Measurements from ENCODE around the gene CAB39.

The CAB39 gene

GRCh38 chr2:230861552-230862255 is 149.1 kb downstream of the CAB39 start:
- H2AFZ ChIP-seq (ENCODE audit: low read depth, low read length): no peak overlapping the region
- TF ChIP-seq CTCF (IDR thresholded peaks at IDR 0.05; ENCODE audit: borderline replicate concordance, extremely low read depth, low read length, poor library complexity, severe bottlenecking) (no peak), EZH2 (IDR thresholded peaks at IDR 0.05; ENCODE audit: borderline replicate concordance, low read depth, low read length, severe bottlenecking) (no peak)

GRCh38 chr2:230862292-230862691 is 149.7 kb downstream of the CAB39 start:
- ATAC-seq (ENCODE audit: insufficient read depth, low read depth): no peak
- H3K4me1 ChIP-seq (ENCODE audit: insufficient read depth, low read length): peaks cover 30% of the 10 kb centered on the region

More at GRCh38 chr2:230861552-230862255, 149.1 kb downstream of the CAB39 start:
- Histone ChIP-seq H3K4me3 (ENCODE audit: low read depth in 1 of 2, low read length in 2 of 2) (no peak overlapping the region), H3K9me3 (ENCODE audit: insufficient read depth, low read length, severe bottlenecking) (no peaks in the 10 kb centered on the region), H3K79me2 (ENCODE audit: insufficient read depth, low read length) (peaks cover 9% of the 10 kb centered on the region), H3K36me3 (ENCODE audit: insufficient read depth, low read length) (no peaks in the 10 kb centered on the region; the same call in 1 of the 2 replicates), H3K27me3 (ENCODE audit: insufficient read depth, low read length, poor library complexity) (peaks cover 8% of the 10 kb centered on the region), H3K4me1 (ENCODE audit: insufficient read depth, low read length) (peaks cover 25% of the 10 kb centered on the region), H3K4me2 (ENCODE audit: insufficient read depth, low read length) (no peak overlapping the region), H3K27ac (ENCODE audit: low read length) (no peak overlapping the region), H4K20me1 (ENCODE audit: insufficient read depth, low read length) (peaks cover 5% of the 10 kb centered on the region), H3K9ac (ENCODE audit: low read depth, low read length) (no peak overlapping the region)
- ATAC-seq (ENCODE audit: insufficient read depth, low read depth): no peak
- DNase-seq: no peak

DNA sequence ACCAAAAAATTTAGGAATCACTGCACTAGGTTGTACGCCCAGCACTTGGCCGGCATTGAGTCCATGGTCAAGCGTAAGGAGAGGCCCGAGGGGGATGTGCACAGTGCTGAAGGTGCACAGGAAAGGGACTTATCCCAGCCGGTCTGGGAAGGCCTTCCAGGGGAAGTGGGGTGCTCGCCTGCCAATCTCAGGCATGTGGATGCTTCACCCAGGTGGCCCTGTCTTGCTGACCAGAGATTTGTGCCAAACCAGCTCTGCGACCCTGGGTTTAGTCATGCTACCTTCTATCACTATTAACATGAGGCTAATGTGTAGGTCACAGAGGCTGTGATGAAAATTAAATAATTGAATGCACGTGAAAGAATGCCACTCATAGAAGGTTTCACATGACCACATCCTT is 150.4 kb downstream of the CAB39 start:
- Histone ChIP-seq H3K9ac (ENCODE audit: low read depth, low read length) (no peak overlapping the region), H3K79me2 (ENCODE audit: insufficient read depth, low read length) (peaks cover 12% of the 10 kb centered on the region), H4K20me1 (ENCODE audit: insufficient read depth, low read length) (peaks cover 13% of the 10 kb centered on the region), H2AFZ (ENCODE audit: low read depth, low read length) (no peak overlapping the region), H3K4me3 (ENCODE audit: low read depth in 1 of 2, low read length in 2 of 2) (no peak overlapping the region), H3K4me2 (ENCODE audit: insufficient read depth, low read length) (no peak overlapping the region), H3K9me3 (ENCODE audit: insufficient read depth, low read length, severe bottlenecking) (no peaks in the 10 kb centered on the region), H3K36me3 (ENCODE audit: insufficient read depth, low read length) (no peaks in the 10 kb centered on the region; the same call in 1 of the 2 replicates), H3K4me1 (ENCODE audit: insufficient read depth, low read length) (peaks cover 38% of the 10 kb centered on the region), H3K27me3 (ENCODE audit: insufficient read depth, low read length, poor library complexity) (peaks cover 8% of the 10 kb centered on the region), H3K27ac (ENCODE audit: low read length) (no peak overlapping the region)
- ATAC-seq (ENCODE audit: insufficient read depth, low read depth) (no peak), DNase-seq (no peak)
- TF ChIP-seq EZH2 (IDR thresholded peaks at IDR 0.05; ENCODE audit: borderline replicate concordance, low read depth, low read length, severe bottlenecking) (no peak), CTCF (IDR thresholded peaks at IDR 0.05; ENCODE audit: borderline replicate concordance, extremely low read depth, low read length, poor library complexity, severe bottlenecking) (no peak)

More at GRCh38 chr2:230862292-230862691, 149.7 kb downstream of the CAB39 start:
- Histone ChIP-seq H3K9ac (ENCODE audit: low read depth, low read length) (no peak overlapping the region), H3K36me3 (ENCODE audit: insufficient read depth, low read length) (no peaks in the 10 kb centered on the region; the same call in 1 of the 2 replicates), H3K79me2 (ENCODE audit: insufficient read depth, low read length) (peaks cover 9% of the 10 kb centered on the region), H3K4me3 (ENCODE audit: low read depth in 1 of 2, low read length in 2 of 2) (no peak overlapping the region), H3K27ac (ENCODE audit: low read length) (no peak overlapping the region), H3K27me3 (ENCODE audit: insufficient read depth, low read length, poor library complexity) (peaks cover 8% of the 10 kb centered on the region), H4K20me1 (ENCODE audit: insufficient read depth, low read length) (peaks cover 10% of the 10 kb centered on the region), H3K9me3 (ENCODE audit: insufficient read depth, low read length, severe bottlenecking) (no peaks in the 10 kb centered on the region), H3K4me2 (ENCODE audit: insufficient read depth, low read length) (no peak overlapping the region), H2AFZ (ENCODE audit: low read depth, low read length) (no peak overlapping the region)
- TF ChIP-seq CTCF (IDR thresholded peaks at IDR 0.05; ENCODE audit: borderline replicate concordance, extremely low read depth, low read length, poor library complexity, severe bottlenecking): no peak
- no peak for TF ChIP-seq EZH2 (IDR thresholded peaks at IDR 0.05; ENCODE audit: borderline replicate concordance, low read depth, low read length, severe bottlenecking)
- no peak for DNase-seq
